GM19099 (cell line): ENCODE measurements around the gene CD99L2.

Source experiments
- POLR2A ChIP-seq: IDR thresholded peaks from 3 replicates; pipeline ENCODE4 v1.6.1; 2011; ENCODE audit warnings: low read depth; ENCODE audit not compliant: insufficient read length; ENCODE audit errors: extremely low read depth

The CD99L2 gene

DNA sequence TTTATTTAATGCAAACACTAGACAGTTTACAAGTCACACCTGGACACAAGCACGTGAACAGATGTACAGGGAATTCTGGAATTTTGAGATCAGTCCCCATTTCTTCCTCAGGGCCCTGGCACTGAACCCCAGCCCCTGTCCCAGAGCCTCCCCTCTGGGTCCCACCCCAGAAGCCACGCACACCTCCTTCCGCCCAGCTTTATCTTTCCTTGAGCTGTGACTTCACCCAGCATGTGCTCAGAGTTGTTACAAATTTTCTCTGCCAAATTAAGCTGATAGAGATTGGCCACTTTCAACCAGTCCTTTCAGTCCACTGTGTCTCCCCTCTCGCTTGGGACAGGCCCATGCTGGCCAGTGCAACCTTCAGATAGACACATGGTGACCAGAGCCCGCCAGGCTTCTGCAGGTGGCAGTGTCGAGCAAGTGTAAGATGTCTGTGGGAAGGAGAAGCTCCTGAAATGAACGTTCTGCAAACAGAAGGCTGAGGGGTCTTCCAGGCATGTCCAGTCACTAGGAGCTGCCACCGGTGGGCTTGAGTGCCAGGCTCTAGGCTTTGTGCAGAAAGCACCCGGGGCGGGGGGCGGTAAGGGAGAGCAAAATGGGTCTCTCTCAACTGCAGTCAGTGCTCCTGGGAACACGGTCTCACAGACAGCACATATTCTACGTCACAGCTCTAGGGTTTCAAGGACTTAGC, 132.0 kb downstream of the CD99L2 start:
- no peak for TF ChIP-seq POLR2A

DNA sequence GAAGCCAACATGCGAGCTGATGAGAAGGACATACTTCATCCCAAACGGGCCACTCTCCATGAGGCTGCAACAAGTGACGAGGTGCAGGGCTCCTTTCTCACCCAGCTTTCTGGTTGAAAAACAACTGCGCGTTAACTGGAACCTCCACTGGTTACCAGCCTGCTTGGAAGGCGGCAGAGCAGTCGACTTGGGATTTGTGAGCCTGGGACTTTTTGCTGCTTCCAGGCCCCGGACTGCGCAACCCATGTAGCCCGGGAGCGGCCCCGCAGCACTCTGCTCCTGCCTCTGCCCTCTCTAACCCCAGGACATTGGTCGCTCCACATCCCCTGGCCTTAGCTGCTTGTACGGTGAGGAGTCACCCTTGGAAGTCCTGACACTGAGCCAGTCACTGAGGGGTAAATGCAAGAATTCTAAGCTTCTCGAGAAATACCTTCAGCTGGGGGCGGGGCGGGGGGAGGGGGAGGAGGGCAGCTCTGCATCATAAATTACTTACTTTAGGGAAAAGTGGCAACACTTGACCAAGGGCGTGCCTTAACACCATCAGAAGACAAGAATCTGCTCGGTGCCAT, 132.6 kb downstream of the CD99L2 start:
- TF ChIP-seq POLR2A, result no peak

DNA sequence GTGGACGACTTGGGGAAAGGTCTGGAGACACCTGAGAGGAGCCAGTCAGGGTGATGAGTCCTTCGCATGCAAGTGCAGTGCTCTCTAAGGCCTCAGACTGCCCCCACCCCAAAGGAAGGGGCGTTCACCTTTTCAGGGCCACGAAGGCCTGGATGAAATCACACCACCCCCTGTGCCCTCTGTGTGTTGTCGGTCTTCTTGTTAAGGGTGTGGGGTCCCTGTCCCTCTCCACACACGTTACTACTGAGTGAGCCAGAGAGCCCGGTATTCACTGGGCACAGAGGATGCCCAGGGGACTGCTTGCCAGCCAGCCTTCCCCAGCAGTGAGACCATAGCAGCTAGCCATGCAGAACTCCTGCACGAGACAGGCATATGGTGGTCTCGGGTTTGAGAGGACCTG, 133.2 kb downstream of the CD99L2 start:
- TF ChIP-seq POLR2A, result no peak

DNA sequence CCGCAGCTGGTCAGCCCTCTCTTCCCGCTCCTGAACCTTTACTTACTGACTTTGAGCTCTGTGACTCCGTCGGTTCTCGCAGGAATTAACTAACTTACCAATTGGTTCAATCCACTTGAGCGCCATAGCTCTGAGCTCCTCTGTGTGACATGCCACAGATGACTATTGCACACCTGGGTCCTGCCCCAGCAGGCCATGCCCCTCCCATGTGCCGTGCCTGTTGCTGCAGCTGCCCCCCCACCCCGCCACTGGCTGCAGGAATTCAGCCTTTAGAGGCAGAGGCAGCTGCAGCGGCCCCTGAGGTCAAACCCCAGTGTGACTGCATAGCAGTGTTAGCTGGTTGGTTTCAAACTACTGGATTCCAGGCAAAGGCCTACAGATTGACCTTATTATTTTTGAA, 134.7 kb downstream of the CD99L2 start:
- no peak for TF ChIP-seq POLR2A

DNA sequence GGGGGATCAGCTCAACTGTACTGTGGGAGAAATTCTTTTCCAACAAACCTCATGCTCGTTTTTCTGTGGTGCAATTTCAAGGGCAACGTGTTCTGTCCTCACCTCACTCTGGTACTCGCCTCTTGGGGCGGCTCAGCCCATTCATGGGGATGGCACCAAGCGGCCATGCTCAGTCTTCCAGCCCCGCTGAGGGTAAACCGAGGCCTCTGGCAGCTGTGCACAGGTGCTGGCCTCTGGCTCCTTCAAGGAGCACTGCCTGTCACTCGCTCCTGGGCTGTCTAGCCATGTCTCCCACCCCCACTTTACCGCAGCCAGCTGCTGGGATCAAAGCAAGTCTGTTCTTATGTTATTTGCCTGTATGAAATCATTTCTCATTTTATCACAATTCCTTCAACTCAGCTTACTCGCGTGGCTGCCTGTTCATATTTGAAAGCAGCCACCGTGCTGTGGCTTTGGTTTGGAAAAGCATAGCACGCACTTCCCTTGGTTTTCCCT, 135.1 kb downstream of the CD99L2 start:
- no peak for TF ChIP-seq POLR2A

DNA sequence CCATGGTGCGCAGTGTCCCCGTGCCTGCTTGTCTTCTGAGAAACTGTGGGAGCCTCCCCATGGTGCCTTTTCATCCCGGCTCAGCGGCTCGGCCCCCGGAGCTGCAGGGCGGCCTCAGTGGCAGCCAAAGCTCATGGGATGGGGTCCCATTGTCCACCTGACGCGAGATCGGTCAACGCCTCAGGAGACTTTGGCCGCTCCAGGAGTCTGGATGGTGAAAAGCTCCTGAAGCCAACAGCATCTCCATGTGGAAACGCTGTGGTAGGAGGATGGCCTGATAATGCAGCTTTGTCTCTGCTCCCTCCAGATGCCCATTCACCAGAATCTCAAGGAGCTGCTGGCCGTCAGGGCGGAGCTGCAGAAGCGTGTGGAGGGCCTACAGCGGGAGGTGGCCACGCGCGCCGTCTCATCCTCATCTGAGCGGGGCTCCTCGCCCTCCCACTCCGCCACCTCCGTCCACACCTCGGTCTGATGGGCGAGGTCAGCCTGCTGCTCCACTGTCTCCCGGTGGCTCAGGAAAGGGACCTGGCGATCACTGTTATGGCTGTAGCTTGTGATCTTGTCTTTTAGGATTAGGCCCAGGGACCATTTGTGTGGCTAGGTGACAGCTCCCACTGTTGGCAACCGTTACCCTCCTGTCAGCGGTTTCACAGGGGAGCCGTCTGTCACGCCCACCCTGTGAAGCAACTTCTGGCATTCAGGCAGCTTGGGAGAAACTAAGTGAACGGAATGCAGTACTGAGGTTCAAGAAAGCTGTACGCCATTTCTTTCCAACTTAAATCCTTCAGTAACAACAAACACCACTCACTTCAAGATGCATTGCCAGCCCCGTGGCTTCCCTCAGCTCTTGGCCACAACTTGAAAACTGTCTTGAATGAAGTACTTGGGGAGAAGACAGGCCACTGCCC, 136.0 kb downstream of the CD99L2 start:
- TF ChIP-seq POLR2A, result no peak

DNA sequence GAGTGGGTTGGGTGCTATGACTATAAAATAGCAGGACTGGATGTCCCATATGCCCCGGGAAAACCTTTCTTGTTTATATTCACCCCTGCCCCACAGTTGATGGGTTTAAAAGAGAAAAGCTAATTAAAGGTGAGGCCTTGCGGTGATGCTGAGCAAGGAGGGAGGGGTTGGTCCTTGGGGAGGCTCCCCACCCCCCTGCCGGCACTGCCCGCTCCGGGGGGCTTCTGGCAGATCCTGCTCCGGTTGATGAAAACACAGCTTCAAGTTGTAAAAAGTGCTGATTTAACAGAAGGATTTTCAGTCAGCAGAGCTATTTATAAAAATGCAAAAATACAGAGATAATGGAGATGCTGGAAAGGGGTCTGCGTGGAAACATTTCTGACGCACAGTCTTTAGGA, 136.7 kb downstream of the CD99L2 start:
- TF ChIP-seq POLR2A, result no peak

DNA sequence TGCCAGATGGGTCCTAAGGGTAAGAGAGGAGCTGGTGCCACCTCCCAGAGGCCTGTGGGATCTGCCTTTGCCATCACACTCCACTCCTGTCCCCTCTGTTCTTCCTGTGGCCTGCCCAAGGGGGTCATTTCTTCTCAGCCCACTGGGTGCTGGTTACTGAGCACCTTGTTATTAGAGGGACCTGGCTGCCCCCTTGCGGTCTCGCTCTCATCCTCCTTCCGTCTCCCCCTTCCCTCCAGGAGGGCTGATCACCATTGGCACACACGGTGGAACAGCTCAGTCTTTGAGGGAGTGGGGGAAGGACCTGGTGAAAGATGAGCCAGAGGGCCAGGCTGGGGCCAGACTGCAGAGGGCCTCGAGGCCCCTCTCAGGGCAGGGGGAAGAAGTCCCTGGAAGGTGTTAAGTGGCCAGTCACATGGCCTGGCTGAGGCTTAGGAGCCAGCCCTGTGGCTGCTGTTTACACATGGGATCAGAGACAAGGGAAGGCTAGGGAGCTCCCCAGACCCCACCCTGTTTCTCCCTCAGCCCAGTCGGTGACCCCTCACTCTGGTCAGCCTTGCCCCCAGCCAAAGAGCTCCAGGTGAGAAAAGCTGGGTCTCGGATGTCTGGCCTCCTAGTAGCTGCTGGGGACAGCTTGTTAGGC, 137.2 kb downstream of the CD99L2 start:
- no peak for TF ChIP-seq POLR2A

DNA sequence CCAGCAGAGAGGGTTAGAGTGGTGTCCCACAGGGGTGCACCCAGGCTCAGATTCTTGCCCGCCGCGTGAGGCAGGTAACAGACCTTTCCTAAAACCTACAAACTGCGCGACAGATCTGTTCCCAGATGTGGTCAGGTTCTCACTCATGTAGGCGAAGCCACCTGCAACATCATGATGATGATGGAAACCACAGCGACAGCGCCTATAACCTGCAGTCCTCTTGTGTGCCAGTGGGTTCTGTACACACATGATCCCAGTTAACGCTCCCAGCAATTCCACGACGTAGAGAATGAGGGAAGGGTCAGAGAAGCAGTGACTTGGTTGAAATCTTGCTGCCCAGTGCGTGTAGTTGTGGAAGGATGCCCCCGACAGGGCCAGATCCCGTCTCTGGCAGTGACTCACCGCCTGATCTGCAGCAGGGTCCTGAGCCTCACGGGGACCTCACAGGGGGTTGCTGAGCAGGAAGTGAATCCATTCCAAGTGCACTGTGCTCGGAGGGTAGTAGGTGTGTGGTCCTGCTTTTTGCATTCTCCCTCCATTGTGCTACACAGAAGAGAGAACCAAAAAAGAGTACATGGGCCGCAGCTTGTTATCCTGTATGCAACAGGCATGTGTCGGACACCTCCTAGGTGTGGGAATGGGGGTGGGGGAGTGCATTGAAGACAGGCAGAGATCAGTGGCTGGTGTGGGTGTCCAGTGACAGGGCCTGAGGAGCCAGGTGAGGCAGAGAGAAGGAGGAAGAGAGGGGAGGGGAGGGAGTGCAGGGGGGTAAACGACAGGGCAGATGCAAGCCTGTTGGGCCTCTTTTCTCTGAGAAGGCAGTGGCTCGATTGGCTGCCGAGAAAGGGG, 138.7 kb downstream of the CD99L2 start:
- TF ChIP-seq POLR2A, result no peak

DNA sequence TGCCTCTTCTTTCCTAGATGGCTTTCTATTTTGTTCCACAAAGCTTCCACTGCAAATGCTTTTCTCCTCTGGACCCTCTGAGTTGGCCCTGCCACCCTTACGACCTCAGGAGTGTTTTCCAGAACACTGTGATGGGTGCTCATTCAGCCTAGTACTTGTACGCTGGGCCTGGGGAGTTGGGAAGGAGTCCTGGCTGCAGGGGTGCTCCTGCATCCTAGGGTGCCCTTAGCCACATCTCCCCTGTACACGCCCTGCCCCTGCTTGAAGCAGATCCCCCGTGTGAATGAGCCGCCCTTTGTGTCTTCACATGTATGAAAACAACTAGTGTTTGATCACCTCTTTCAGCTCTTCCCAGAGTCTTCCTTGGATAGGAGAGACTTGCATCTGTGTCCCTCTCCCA, 141.1 kb downstream of the CD99L2 start:
- TF ChIP-seq POLR2A, result no peak

DNA sequence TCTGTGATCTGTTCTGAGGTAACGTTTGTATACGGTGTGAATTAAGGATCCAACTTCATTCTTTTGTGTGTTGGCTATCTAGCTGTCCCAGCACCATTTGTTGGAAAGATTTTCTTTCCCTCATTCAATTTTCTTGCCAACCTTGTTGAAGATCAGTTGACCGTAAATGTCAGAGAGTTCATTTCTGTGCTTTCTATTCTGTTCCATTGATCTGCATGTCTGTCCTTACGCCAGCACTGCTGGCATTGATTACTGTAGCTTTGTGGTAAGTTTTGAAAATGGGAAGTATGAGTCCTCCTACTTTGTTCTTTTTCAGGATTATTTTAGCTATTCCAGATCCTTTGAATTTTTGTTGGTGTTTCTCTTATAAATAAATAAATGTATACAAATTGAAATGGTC, 144.5 kb downstream of the CD99L2 start:
- TF ChIP-seq POLR2A, result no peak

DNA sequence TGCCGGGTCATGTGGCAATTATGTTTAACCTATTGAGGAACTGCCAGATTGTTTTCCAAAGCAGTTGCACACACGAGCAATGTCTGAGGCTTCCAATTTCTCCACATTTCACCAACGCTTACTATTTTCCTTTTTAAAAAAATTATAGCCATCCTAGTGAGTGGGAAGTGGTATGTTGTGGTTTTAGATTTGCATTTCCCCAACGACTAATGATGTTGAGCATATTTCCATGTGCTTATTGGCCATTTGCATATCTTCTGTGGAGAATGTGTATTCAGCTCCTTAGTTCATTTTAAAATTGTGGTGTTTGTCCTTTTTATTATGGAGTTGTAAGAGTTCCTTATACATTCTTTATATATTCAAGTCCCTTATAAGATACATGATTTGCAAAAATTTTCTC, 145.1 kb downstream of the CD99L2 start:
- TF ChIP-seq POLR2A, result no peak

DNA sequence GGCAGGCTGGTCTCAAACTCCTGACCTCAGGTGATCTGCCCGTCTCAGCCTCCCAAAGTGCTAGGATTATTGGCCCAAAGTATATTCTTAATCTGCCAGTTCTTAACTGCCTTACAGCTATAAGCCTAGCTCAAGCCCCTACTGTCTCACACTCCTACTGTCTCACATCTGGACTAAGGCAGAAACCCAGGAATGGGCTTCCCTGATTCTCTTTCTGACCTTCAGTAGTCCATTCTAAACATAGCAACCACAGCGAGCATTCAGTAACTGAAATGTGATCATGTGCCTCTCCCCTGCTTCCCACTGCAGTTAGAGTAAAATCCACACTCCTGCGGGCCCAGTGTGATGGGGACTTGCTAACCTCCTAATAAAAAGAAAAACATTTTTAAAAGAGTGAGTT, 146.3 kb downstream of the CD99L2 start:
- TF ChIP-seq POLR2A, result no peak

DNA sequence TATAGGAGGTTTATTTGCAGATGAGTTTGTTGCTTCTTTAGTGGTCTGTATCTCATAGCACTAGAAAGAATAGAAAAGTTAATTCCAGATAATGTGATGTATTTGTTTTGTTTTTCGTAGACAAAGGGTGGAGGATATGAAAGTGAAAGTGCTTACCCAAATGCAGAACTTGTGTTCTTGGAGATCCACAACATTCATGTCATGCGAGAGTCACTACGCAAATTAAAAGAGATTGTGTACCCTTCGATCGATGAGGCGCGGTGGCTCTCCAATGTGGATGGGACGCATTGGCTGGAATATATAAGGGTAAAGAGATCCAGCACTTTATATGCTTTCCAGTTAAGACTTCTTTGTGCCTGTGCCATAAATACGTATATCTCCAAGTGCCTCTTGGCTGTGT, 162.0 kb downstream of the CD99L2 start:
- no peak for TF ChIP-seq POLR2A

DNA sequence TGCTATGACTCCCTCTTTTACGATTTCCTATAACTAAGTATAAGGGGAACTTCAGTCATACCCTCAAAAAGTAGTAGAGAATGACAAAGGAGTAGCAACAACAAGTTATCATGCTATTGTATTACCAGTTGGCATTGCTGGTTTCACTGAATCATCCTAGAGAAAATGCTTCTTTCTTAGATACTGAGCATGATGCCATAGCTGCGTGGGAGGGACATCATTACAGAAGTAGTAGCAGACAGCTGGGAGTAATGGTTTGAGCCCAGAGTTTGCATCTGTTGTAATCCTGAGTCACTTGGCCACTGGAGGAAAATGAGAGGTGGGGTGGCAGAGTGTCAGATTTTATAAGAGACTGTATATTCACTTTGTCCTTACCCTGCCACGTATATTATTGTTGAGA, 166.7 kb downstream of the CD99L2 start:
- TF ChIP-seq POLR2A, result no peak

DNA sequence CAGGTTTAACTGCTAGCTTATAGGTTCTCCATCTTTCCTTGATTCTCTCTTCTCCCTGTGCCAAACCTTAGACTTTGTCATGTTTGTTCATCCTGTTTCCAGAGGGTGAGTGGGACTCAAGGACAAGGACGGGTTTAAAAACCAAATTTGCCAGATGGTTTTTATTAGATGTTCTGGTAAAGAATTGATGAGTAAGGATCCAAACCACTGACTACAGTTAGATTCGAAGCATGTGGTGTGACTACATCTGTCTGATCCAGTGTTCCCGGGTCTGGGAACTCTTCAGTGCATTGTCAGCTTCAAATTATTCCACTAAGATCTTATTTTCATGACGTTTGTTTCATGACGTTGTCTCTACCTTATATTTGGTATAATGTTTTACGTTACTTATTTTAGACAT, 167.7 kb downstream of the CD99L2 start:
- no peak for TF ChIP-seq POLR2A
